ENCODE results near the gene TSPAN32. TPM values are rescaled to one million over a fixed set of nuclear protein-coding genes. Genes with fewer than 3 reads are reported as not detected.

Gene TSPAN32
- total RNA-seq, 1 experiment from 2014 or later = not detected

- intact Hi-C loops (cut with micrococcal nuclease) = no loop called here
- H3K9me3 Mint-ChIP-seq (ENCODE audit: unreplicated experiment) = no peaks in the 10 kb centered on the region
- H3K4me3 Mint-ChIP-seq (ENCODE audit: unreplicated experiment) = no peak overlapping the region
- POLR2A ChIA-PET = no interaction called here
- H3K36me3 Mint-ChIP-seq (ENCODE audit: insufficient read depth, unreplicated experiment) = no peaks in the 10 kb centered on the region
- no peaks in the 10 kb centered on the region for H3K4me1 Mint-ChIP-seq (ENCODE audit: insufficient read depth, unreplicated experiment)
- no peak overlapping the region for H3K27ac Mint-ChIP-seq (ENCODE audit: low read depth, unreplicated experiment)
- CTCF ChIA-PET = interaction anchor here (0.6 to 5.4 kb wide), 3 partner anchors 11 to 104 kb away, joined by 3 to 38 read pairs (median 17); no protein-coding TSS in a partner anchor
- no peak for DNase-seq (ENCODE audit: unreplicated experiment)
- no peak for TF ChIP-seq CTCF (IDR thresholded peaks at IDR 0.05; ENCODE audit: unreplicated experiment)
- no TSS peak for BruUV-seq (replicated peaks)
- no peaks in the 10 kb centered on the region for H3K27me3 Mint-ChIP-seq (ENCODE audit: insufficient read depth, unreplicated experiment)
Measured at GRCh38 chr11:2316169-2316962, 14.6 kb downstream of the TSPAN32 start.

GRCh38 chr11:2316963-2317244 is 15.1 kb downstream of the TSPAN32 start:
- CTCF ChIA-PET = interaction anchor here (2.8 to 5.4 kb wide), 2 partner anchors 12 to 103 kb away, joined by 17 to 38 read pairs; no protein-coding TSS in a partner anchor
- POLR2A ChIA-PET = no interaction called here
- Mint-ChIP-seq H3K4me3 (ENCODE audit: unreplicated experiment) (no peak overlapping the region), H3K27ac (ENCODE audit: low read depth, unreplicated experiment) (no peak overlapping the region), H3K4me1 (ENCODE audit: insufficient read depth, unreplicated experiment) (no peaks in the 10 kb centered on the region), H3K27me3 (ENCODE audit: insufficient read depth, unreplicated experiment) (no peaks in the 10 kb centered on the region), H3K9me3 (ENCODE audit: unreplicated experiment) (no peaks in the 10 kb centered on the region), H3K36me3 (ENCODE audit: insufficient read depth, unreplicated experiment) (no peaks in the 10 kb centered on the region)
- BruUV-seq (replicated peaks) = no TSS peak
- DNase-seq (ENCODE audit: unreplicated experiment) = no peak
- intact Hi-C loops (cut with micrococcal nuclease) = no loop called here
- TF ChIP-seq CTCF (IDR thresholded peaks at IDR 0.05; ENCODE audit: unreplicated experiment) = no peak

DNA sequence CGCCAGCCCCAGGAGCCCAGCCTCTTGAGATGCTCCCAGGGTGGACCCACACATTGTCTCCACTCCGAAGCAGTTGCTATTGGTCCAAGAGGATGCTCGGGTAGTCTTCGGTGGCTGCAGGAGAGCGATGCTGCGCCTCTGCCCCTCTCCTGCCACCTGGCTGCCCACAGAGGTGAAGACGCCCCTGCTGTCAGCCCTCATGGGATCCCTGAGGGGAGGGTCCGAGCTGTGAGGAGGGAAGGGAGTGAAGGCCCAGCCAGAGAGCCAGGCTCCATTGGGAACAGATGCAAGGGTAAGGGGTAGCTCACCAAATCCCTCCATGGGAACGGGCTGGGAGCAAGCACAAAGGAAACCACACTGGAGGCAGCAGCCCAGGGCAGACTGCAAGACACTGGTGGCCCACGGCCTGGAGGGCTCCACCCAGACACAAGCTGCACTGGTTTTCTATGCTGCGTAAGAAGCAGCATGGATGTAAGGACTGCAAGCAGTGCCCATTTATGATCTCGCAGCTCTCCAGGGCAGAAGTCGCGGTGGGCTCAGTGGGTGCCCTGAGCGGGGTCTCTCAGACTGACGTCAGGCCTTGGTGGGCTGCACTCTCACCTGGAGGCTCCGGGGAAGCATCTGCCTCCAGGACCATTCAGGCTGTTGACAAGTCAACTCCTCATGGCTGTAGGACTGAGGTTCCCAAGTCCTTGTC is 15.7 kb downstream of the TSPAN32 start:
- intact Hi-C loops (cut with micrococcal nuclease) = no loop called here
- H3K9me3 Mint-ChIP-seq (ENCODE audit: unreplicated experiment) = no peaks in the 10 kb centered on the region
- ChIA-PET POLR2A (no interaction called here), CTCF (interaction anchor here (1.0 to 5.4 kb wide), 3 partner anchors 11 to 102 kb away, joined by 3 to 38 read pairs (median 17); no protein-coding TSS in a partner anchor)
- no peak for TF ChIP-seq CTCF (IDR thresholded peaks at IDR 0.05; ENCODE audit: unreplicated experiment)
- H3K36me3 Mint-ChIP-seq (ENCODE audit: insufficient read depth, unreplicated experiment) = no peaks in the 10 kb centered on the region
- no peak overlapping the region for H3K27ac Mint-ChIP-seq (ENCODE audit: low read depth, unreplicated experiment)
- no TSS peak for BruUV-seq (replicated peaks)
- H3K4me3 Mint-ChIP-seq (ENCODE audit: unreplicated experiment) = no peak overlapping the region
- H3K4me1 Mint-ChIP-seq (ENCODE audit: insufficient read depth, unreplicated experiment) = no peaks in the 10 kb centered on the region
- no peak for DNase-seq (ENCODE audit: unreplicated experiment)
- no peaks in the 10 kb centered on the region for H3K27me3 Mint-ChIP-seq (ENCODE audit: insufficient read depth, unreplicated experiment)

- Mint-ChIP-seq H3K4me3 (ENCODE audit: unreplicated experiment) (no peak overlapping the region), H3K36me3 (ENCODE audit: insufficient read depth, unreplicated experiment) (no peaks in the 10 kb centered on the region), H3K4me1 (ENCODE audit: insufficient read depth, unreplicated experiment) (no peaks in the 10 kb centered on the region), H3K27ac (ENCODE audit: low read depth, unreplicated experiment) (no peak overlapping the region), H3K27me3 (ENCODE audit: insufficient read depth, unreplicated experiment) (no peaks in the 10 kb centered on the region), H3K9me3 (ENCODE audit: unreplicated experiment) (no peaks in the 10 kb centered on the region)
- CTCF ChIA-PET = interaction anchor here (1.0 to 5.4 kb wide), 3 partner anchors 11 to 102 kb away, joined by 3 to 38 read pairs (median 17); no protein-coding TSS in a partner anchor
- intact Hi-C loops (cut with micrococcal nuclease) = no loop called here
- no peak for DNase-seq (ENCODE audit: unreplicated experiment)
- POLR2A ChIA-PET = no interaction called here
- TF ChIP-seq CTCF (IDR thresholded peaks at IDR 0.05; ENCODE audit: unreplicated experiment) = no peak
- no TSS peak for BruUV-seq (replicated peaks)
Measured at GRCh38 chr11:2318123-2318522, 16.3 kb downstream of the TSPAN32 start.
